Measurements from ENCODE around the gene MARS2.
"Not testable (repeated sequence)": the region's sequence is repeated elsewhere in the genome, so short reads cannot be mapped to it uniquely, and the experiment has no call there.

Gene MARS2

DNA sequence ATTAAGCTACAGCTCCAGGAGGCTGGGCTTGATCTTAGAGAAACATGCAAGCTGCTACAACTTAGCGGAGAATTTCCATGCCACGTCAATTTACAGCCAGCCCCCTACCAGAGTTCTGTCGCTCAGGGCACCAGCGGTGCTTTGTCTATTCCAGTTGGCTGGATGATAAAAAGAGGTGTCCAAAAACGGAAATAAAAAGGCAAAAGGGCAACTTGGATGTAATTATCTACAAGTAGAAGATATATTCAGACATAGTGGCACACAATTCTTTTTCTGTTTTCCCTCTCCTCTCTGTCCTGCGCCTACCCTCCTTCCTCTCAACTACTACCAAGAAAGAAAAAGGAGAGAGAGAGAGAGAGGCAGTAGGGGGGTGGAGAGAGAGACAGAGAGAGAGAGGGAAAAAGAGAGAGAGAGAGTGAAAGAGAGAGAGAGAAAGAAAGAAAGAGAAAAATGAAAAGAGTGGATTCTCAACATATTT is 29.4 kb upstream of the MARS2 start:
- H3F3A ChIP-seq (ENCODE audit: control insufficient read depth, insufficient read depth) = no peaks in the 10 kb centered on the region
- no peaks in the 10 kb centered on the region for H3K4me1 ChIP-seq (ENCODE audit: control insufficient read depth, low read length)
- TF ChIP-seq EZH2phosphoT487 (IDR thresholded peaks at IDR 0.05; ENCODE audit: borderline replicate concordance, low read length) = no peak
- TF ChIP-seq, protein P1, sequence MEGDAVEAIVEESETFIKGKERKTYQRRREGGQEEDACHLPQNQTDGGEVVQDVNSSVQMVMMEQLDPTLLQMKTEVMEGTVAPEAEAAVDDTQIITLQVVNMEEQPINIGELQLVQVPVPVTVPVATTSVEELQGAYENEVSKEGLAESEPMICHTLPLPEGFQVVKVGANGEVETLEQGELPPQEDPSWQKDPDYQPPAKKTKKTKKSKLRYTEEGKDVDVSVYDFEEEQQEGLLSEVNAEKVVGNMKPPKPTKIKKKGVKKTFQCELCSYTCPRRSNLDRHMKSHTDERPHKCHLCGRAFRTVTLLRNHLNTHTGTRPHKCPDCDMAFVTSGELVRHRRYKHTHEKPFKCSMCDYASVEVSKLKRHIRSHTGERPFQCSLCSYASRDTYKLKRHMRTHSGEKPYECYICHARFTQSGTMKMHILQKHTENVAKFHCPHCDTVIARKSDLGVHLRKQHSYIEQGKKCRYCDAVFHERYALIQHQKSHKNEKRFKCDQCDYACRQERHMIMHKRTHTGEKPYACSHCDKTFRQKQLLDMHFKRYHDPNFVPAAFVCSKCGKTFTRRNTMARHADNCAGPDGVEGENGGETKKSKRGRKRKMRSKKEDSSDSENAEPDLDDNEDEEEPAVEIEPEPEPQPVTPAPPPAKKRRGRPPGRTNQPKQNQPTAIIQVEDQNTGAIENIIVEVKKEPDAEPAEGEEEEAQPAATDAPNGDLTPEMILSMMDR (IDR thresholded peaks at IDR 0.05; ENCODE audit: low read depth, low read length, poor library complexity, severe bottlenecking) = no peak
- no peaks in the 10 kb centered on the region for H3K79me2 ChIP-seq (ENCODE audit: control insufficient read depth, low read length)
- H4K20me1 ChIP-seq (ENCODE audit: control insufficient read depth, insufficient read depth, low read depth, low read length) = no peaks in the 10 kb centered on the region
- H3K4me3 ChIP-seq (ENCODE audit: low read length) = no peak overlapping the region
- no peak overlapping the region for H3K27ac ChIP-seq (ENCODE audit: low read depth, low read length)
- H3K27me3 ChIP-seq (ENCODE audit: control insufficient read depth, low read length) = peaks cover 15% of the 10 kb centered on the region
- no peaks in the 10 kb centered on the region for H3K9me2 ChIP-seq (replicated peaks; ENCODE audit: control insufficient read depth, low read length)
- H3K36me3 ChIP-seq (ENCODE audit: control insufficient read depth, low read length) = no peaks in the 10 kb centered on the region
- H3K4me2 ChIP-seq (ENCODE audit: low read length) = no peak overlapping the region
- H3K9me3 ChIP-seq (ENCODE audit: control insufficient read depth, insufficient read depth, low read length) = no peaks in the 10 kb centered on the region

DNA sequence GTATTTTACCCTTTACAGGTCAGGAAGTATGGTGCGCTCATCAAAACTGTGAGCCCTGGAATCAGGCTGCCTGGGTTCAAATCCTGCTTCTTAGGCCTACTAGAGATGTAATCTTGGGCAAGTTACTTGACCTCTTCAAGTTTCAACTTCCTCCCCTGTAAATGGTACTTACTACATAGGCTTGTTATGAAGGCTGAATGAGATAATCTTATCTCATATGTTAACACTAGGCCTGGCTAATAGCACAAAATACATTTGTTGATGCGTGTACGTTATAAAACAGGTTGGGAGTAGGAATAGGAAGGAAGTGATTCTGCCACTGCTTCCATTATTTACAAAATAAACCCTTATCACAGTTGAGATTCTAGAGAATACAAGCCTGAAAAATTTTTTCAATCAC is 28.1 kb upstream of the MARS2 start:
- Histone ChIP-seq H3K27ac (ENCODE audit: low read depth, low read length) (no peak overlapping the region), H4K20me1 (ENCODE audit: control insufficient read depth, insufficient read depth, low read depth, low read length) (no peaks in the 10 kb centered on the region), H3K79me2 (ENCODE audit: control insufficient read depth, low read length) (no peaks in the 10 kb centered on the region), H3K9me2 (replicated peaks; ENCODE audit: control insufficient read depth, low read length) (no peaks in the 10 kb centered on the region), H3K36me3 (ENCODE audit: control insufficient read depth, low read length) (no peaks in the 10 kb centered on the region), H3K27me3 (ENCODE audit: control insufficient read depth, low read length) (peaks cover 9% of the 10 kb centered on the region), H3F3A (ENCODE audit: control insufficient read depth, insufficient read depth) (no peaks in the 10 kb centered on the region), H3K4me2 (ENCODE audit: low read length) (no peak overlapping the region), H3K9me3 (ENCODE audit: control insufficient read depth, insufficient read depth, low read length) (no peaks in the 10 kb centered on the region), H3K4me3 (ENCODE audit: low read length) (no peak overlapping the region), H3K4me1 (ENCODE audit: control insufficient read depth, low read length) (no peaks in the 10 kb centered on the region)
- TF ChIP-seq EZH2phosphoT487 (IDR thresholded peaks at IDR 0.05; ENCODE audit: borderline replicate concordance, low read length) = no peak
- TF ChIP-seq, protein P1 (IDR thresholded peaks at IDR 0.05; ENCODE audit: low read depth, low read length, poor library complexity, severe bottlenecking) = no peak

DNA sequence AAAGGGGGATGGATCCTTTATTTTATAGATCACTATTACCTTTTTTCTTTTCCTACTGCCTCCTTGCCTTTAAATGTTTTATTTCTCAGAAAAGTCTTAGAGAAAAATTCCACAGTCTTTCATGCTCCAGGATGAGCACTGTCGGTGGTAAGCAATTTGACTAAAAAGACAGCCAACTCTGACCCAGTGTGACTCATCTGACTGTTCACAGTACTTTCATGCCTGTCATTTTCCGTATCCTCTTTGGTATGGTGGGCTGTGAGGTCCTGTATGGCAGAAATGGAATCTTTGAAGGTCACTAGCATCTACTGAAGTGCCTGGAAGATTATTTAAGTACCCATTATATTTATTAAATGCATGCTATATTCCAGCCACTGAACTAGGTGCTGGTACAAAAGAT is 27.7 kb upstream of the MARS2 start:
- Histone ChIP-seq H3K9me3 (ENCODE audit: control insufficient read depth, insufficient read depth, low read length) (no peaks in the 10 kb centered on the region), H3K79me2 (ENCODE audit: control insufficient read depth, low read length) (no peaks in the 10 kb centered on the region), H3K4me3 (ENCODE audit: low read length) (no peak overlapping the region), H3K27ac (ENCODE audit: low read depth, low read length) (no peak overlapping the region), H3F3A (ENCODE audit: control insufficient read depth, insufficient read depth) (no peaks in the 10 kb centered on the region), H3K9me2 (replicated peaks; ENCODE audit: control insufficient read depth, low read length) (no peaks in the 10 kb centered on the region), H3K4me1 (ENCODE audit: control insufficient read depth, low read length) (no peaks in the 10 kb centered on the region), H4K20me1 (ENCODE audit: control insufficient read depth, insufficient read depth, low read depth, low read length) (no peaks in the 10 kb centered on the region), H3K27me3 (ENCODE audit: control insufficient read depth, low read length) (peaks cover 9% of the 10 kb centered on the region), H3K36me3 (ENCODE audit: control insufficient read depth, low read length) (no peaks in the 10 kb centered on the region), H3K4me2 (ENCODE audit: low read length) (no peak overlapping the region)
- no peak for TF ChIP-seq EZH2phosphoT487 (IDR thresholded peaks at IDR 0.05; ENCODE audit: borderline replicate concordance, low read length)
- TF ChIP-seq, protein P1 (IDR thresholded peaks at IDR 0.05; ENCODE audit: low read depth, low read length, poor library complexity, severe bottlenecking) = no peak

DNA sequence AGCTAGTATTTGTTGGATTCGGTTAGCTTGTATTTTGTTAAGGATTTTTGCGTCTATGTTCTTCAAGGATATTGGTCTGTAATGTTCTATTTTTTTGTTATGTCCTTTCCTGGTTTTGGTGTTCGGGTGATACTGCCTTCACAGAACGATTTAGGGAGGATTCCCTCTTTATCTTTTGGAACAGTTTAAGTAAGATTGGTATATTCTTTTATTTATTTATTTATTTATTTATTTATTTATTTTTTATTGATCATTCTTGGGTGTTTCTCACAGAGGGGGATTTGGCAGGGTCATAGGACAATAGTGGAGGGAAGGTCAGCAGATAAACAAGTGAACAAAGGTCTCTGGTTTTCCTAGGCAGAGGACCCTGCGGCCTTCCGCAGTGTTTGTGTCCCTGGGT is 10.0 kb upstream of the MARS2 start:
- not testable (repeated sequence) for H4K20me1 ChIP-seq (ENCODE audit: control insufficient read depth, insufficient read depth, low read depth, low read length); H3K4me2 ChIP-seq (ENCODE audit: low read length); H3K9me3 ChIP-seq (ENCODE audit: control insufficient read depth, insufficient read depth, low read length); H3K79me2 ChIP-seq (ENCODE audit: control insufficient read depth, low read length); H3K27me3 ChIP-seq (ENCODE audit: control insufficient read depth, low read length); H3K27ac ChIP-seq (ENCODE audit: low read depth, low read length); H3K36me3 ChIP-seq (ENCODE audit: control insufficient read depth, low read length); H3K4me3 ChIP-seq (ENCODE audit: low read length); H3K9me2 ChIP-seq (replicated peaks; ENCODE audit: control insufficient read depth, low read length); H3K4me1 ChIP-seq (ENCODE audit: control insufficient read depth, low read length); H3F3A ChIP-seq (ENCODE audit: control insufficient read depth, insufficient read depth)

DNA sequence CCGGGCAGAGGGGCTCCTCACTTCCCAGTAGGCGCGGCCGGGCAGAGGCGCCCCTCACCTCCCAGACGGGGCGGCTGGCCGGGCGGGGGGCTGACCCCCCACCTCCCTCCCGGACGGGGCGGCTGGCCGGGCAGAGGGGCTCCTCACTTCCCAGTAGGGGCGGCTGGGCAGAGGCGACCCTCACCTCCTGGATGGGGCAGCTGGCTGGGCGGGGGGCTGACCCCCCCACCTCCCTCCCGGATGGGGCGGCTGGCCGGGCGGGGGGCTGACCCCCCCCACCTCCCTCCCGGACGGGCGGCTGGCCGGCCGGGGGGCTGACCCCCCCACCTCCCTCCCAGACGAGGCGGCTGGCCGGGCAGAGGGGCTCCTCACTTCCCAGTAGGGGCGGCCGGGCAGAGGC is 9.2 kb upstream of the MARS2 start:
- H3K27me3 ChIP-seq (ENCODE audit: control insufficient read depth, low read length); H3K4me3 ChIP-seq (ENCODE audit: low read length); H3K79me2 ChIP-seq (ENCODE audit: control insufficient read depth, low read length); H3K27ac ChIP-seq (ENCODE audit: low read depth, low read length); H3K36me3 ChIP-seq (ENCODE audit: control insufficient read depth, low read length); H3K9me2 ChIP-seq (replicated peaks; ENCODE audit: control insufficient read depth, low read length); H3K4me2 ChIP-seq (ENCODE audit: low read length); H4K20me1 ChIP-seq (ENCODE audit: control insufficient read depth, insufficient read depth, low read depth, low read length); H3K4me1 ChIP-seq (ENCODE audit: control insufficient read depth, low read length); H3K9me3 ChIP-seq (ENCODE audit: control insufficient read depth, insufficient read depth, low read length); H3F3A ChIP-seq (ENCODE audit: control insufficient read depth, insufficient read depth): not testable (repeated sequence)

DNA sequence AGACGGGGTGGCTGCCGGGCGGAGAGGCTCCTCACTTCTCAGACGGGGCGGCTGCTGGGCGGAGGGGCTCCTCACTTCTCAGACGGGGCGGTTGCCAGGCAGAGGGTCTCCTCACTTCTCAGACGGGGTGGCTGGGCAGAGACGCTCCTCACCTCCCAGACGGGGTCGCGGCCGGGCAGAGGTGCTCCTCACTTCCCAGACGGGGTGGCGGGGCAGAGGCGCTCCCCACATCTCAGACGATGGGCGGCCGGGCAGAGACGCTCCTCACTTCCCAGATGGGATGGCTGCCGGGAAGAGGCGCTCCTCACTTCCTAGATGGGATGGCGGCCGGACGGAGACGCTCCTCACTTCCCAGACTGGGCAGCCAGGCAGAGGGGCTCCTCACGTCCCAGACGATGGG is 8.6 kb upstream of the MARS2 start:
- H3K4me3 ChIP-seq (ENCODE audit: low read length); H4K20me1 ChIP-seq (ENCODE audit: control insufficient read depth, insufficient read depth, low read depth, low read length); H3K36me3 ChIP-seq (ENCODE audit: control insufficient read depth, low read length); H3F3A ChIP-seq (ENCODE audit: control insufficient read depth, insufficient read depth); H3K79me2 ChIP-seq (ENCODE audit: control insufficient read depth, low read length); H3K4me2 ChIP-seq (ENCODE audit: low read length); H3K9me2 ChIP-seq (replicated peaks; ENCODE audit: control insufficient read depth, low read length); H3K9me3 ChIP-seq (ENCODE audit: control insufficient read depth, insufficient read depth, low read length); H3K27ac ChIP-seq (ENCODE audit: low read depth, low read length); H3K27me3 ChIP-seq (ENCODE audit: control insufficient read depth, low read length); H3K4me1 ChIP-seq (ENCODE audit: control insufficient read depth, low read length): not testable (repeated sequence)

Data from DOHH2 (cell line).